Ramos (cell line): ENCODE measurements around the gene FTSJ3.

ENCODE experiments used
- in situ Hi-C: fragments of 300-500 bp; cut with MboI; formaldehyde crosslinking; loops from one replicate; pipeline ENCODE4 v1.14.3; 2022; ENCODE audit warnings: low sequenced_read_pairs; ENCODE audit not compliant: unreplicated experiment

Gene FTSJ3

GRCh38 chr17:63831505-63831904 is 4.0 kb upstream of the FTSJ3 start:
- in situ Hi-C loops = no loop called here

GRCh38 chr17:63830904-63831491 is 3.5 kb upstream of the FTSJ3 start:
- in situ Hi-C loops = no loop called here

GRCh38 chr17:63830278-63830677 is 2.8 kb upstream of the FTSJ3 start:
- in situ Hi-C loops = no loop called here

- in situ Hi-C loops = no loop called here
Measured at GRCh38 chr17:63828936-63829335, 1.5 kb upstream of the FTSJ3 start.

GRCh38 chr17:63827801-63828221 is 348 bp upstream of the FTSJ3 start:
- in situ Hi-C loops = no loop called here

- in situ Hi-C loops = no loop called here
Measured at GRCh38 chr17:63826468-63827001, 928 bp downstream of the FTSJ3 start.

- in situ Hi-C loops = no loop called here
Measured at GRCh38 chr17:63824362-63824761, 3.1 kb downstream of the FTSJ3 start.

GRCh38 chr17:63823659-63824331 is 3.7 kb downstream of the FTSJ3 start:
- in situ Hi-C loops = no loop called here

- in situ Hi-C loops = no loop called here
Measured at GRCh38 chr17:63822537-63822936, 4.9 kb downstream of the FTSJ3 start.

- in situ Hi-C loops = no loop called here
Measured at GRCh38 chr17:63821804-63822203, 5.7 kb downstream of the FTSJ3 start.

GRCh38 chr17:63820963-63821561 is 6.4 kb downstream of the FTSJ3 start:
- in situ Hi-C loops = no loop called here

GRCh38 chr17:63819585-63820537 is 7.6 kb downstream of the FTSJ3 start:
- in situ Hi-C loops = no loop called here

GRCh38 chr17:63819131-63819530 is 8.3 kb downstream of the FTSJ3 start:
- in situ Hi-C loops = no loop called here

GRCh38 chr17:63817736-63818385 is 9.6 kb downstream of the FTSJ3 start:
- in situ Hi-C loops = no loop called here

- in situ Hi-C loops = no loop called here
Measured at GRCh38 chr17:63816669-63817068, 10.8 kb downstream of the FTSJ3 start.

GRCh38 chr17:63816123-63816522 is 11.3 kb downstream of the FTSJ3 start:
- in situ Hi-C loops = no loop called here

GRCh38 chr17:63809970-63810369 is 17.5 kb downstream of the FTSJ3 start:
- in situ Hi-C loops = no loop called here

GRCh38 chr17:63805591-63805990 is 21.9 kb downstream of the FTSJ3 start:
- in situ Hi-C loops = no loop called here

- in situ Hi-C loops = no loop called here
Measured at GRCh38 chr17:63804328-63804727, 23.1 kb downstream of the FTSJ3 start.

GRCh38 chr17:63800783-63801182 is 26.7 kb downstream of the FTSJ3 start:
- in situ Hi-C loops = no loop called here
